Retina (tissue), 1 donor: ENCODE data around the gene CDK5.
"Not testable (repeated sequence)": the region's sequence is repeated elsewhere in the genome, so short reads cannot be mapped to it uniquely, and the experiment has no call there.

ENCODE experiments used
- DNase-seq: peaks from one replicate; pipeline ENCODE4 v3.0.0-alpha.2; 2016

CDK5 gene

DNA sequence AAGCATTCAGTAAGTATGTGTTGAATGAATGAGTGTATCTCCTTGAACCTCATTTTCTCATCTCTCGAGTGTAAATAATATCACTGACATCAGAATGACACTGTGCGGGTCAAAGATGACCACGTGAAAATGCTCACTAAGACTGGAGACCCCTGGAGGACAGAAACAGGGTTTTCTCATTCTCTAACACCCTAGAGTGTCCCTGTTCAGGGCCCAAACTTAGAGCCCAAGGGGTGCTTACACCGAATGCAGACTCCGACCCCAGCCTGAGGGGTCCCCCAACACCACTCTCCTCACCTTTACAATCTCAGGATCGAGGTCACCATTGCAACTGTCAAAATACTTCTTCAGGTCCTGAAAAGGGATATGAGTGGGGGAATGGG, 1.4 kb downstream of the CDK5 start:
- no peak for DNase-seq

DNA sequence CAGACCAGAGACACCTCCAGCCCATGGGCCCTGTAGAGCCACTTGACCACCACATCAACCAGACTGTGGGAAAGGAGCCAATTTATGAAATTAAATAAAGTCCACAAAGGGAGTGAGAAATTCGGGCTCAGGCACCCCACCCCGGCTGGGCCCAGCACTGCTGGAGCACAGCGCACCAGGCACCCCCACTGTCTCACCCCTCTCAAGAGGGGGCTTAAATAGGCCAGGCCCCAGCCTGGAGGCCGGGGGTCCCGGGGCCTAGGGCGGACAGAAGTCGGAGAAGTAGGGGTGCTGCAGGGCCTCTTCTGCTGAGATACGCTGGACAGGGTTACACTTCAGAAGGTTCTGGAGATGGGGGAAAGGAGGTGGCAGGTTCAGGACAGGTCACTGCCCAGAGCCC, 3.9 kb downstream of the CDK5 start:
- DNase-seq, result no peak

DNA sequence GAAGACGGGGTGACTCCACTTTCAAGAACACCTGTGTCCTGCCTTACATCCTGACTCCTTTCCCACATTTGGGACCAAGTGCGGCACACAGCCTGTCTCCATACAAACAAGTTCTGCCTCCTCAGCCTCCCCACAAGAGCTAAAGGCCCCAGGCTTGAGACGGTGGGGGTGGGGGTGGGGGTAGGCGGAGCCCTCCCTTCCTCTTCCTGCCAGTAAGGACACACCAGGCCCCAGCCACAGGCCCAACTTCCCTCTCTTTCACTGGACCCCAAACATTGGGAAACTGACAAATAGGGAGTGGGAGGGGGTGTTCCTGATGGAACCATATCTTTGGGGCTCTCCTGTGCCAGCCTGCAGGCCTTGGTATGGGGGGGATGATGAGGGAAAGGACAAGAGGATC, 4.6 kb downstream of the CDK5 start:
- DNase-seq, result no peak

DNA sequence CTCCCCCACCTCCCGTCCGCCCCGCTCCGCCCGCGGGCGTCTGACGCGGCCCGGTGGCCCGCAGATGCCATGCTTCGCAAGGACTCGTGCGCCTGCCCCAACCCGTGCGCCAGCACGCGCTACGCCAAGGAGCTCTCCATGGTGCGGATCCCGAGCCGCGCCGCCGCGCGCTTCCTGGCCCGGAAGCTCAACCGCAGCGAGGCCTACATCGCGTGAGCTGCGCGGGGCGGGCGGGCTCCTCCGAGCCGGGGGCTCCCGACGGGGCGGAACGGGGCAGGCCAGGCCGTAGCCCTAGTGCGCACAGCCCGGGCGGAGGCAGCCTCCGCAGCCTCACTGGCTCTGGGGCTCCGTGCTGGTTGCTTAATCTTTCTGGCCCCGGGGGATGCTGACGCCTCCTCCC, 6.6 kb downstream of the CDK5 start:
- DNase-seq, result peak; percentile 72

DNA sequence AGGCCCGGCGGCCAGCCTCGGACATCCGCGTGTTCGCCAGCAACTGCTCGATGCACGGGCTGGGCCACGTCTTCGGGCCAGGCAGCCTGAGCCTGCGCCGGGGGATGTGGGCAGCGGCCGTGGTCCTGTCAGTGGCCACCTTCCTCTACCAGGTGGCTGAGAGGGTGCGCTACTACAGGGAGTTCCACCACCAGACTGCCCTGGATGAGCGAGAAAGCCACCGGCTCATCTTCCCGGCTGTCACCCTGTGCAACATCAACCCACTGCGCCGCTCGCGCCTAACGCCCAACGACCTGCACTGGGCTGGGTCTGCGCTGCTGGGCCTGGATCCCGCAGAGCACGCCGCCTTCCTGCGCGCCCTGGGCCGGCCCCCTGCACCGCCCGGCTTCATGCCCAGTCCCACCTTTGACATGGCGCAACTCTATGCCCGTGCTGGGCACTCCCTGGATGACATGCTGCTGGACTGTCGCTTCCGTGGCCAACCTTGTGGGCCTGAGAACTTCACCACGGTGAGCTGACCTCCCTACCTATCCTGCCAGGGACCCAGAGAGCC, 8.7 kb downstream of the CDK5 start:
- no peak for DNase-seq

DNA sequence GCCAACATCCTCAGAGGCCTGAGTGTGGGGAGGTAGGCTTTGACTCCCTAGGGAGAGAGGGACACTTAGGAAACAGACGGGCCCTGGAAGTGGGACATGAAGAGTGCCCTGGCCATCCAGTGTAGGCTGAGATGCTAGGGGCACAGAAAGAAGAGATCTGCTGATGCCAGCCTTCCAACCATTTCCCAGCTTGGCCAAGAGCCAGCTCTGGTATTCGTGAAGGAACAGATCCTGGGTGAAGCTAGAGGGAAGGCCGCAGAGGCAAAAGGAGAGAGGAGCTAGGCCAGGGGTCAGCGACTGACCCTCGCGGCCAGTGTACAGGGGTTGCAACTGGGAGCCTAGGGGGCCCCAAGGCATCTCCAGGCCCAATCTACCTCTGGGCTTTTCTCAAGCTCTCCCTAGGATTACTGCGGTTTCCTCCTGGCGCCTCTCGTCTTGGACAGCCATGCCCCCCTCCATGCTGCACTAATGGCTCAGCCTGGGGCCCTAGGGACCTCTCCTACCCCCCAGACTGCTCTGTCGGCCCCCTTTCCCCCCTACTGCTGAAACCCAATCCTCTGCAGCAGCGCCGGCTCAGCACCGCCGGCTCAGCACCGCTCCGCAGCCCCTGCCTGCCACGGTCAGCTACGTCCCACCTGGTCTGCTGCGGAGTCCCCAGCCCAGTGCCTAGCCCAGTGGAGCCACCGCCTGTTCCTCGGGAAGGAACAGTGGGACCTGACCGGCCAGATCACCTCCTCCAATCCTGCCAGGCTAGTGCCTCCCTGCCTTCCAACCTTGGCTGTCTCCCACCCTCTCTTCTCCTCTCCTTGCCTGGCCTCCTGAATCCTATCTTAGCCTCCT, 9.5 kb downstream of the CDK5 start, which contains the start of gene ASIC3:
Gene ASIC3 (plus strand): TSS at position 556 of the 840 bp plus-strand sequence. CDS start 355 bp downstream, outside the sequence.
- no peak for DNase-seq

DNA sequence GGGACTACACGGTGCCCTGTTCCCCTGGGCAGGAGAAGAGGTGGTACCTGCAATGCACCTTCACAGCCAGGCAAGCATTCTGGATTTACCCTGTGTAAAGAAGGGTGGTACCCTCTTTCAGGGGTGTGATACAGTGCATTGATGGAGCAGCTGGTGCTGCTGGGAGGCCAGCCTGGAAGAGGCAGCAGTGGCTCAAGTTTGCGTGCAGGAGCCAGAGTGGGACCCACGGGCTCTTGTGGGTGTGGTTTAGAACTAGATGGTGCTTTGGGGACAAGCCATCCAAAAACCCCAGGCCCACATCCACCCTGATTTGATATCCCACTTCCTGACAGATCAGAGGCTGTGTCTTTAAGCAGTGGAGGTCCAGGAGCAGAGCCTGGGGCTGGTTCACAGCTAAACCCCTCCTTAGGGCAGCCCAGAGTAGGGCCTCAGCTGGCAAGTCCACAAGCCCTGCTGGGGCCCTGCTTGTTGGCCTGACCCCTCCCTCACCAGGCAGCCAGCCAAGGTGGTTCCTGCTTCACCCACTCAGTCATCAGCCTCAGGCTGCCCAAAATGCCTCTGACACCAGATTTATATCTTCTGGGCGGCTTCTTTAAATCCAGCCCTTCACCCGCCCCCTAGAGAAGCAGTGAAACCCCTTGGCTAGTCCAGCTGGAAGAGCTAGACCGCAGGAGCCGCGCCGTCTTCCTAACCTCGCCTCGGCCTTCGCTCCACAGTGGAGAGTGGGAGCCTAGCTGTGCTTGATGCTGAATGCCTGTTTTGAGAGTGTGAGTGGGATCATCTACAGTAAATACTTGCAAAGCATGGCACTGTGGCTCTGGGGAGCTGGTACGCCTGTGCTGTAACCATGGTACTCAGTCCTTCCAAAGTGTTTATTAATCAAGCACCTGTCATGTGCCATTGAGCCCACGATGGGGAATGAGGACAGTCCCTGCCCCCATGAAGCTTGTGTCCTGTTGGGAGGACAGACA, 10.8 kb downstream of the CDK5 start:
- no peak for DNase-seq

DNA sequence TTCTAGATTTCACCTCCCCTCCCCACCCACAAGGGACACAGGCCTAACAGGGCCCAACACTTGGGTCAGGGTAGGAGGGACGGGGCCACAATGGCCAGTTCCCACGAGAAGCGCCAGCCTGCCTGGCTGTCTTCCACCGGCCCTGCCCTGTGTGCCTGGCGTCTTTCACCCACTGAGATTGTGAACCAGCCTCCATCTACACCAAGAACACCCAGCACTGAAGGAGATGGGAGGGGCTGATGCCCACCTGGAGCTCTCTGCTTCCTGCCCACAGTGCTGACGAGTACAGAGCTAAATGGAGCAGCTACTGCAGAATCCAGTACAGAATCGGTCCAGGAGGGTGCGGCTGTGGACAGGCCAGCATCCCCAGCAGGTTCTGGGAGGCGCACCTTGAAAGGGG, 11.7 kb downstream of the CDK5 start:
- DNase-seq, result no peak

DNA sequence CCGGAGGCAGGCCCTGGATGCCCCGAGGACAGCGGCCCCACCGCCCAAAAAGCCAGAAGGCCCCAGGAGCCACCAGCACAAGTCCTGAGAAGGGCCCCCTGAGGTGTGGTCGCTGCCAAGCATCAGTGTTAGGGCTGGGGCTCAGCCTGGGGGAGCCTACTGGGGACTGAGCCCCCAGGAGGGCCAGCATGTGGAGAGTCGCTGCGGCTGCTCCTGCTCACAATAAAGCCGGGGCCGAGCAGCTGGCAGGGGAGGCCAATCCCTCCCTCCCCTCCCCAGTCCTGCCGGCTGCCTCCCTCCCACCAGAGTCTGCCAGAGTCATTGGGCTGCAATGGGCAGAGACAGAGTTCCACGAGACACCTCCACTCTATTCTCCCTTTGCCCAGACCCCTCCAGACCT, 12.4 kb downstream of the CDK5 start:
- DNase-seq, result no peak

DNA sequence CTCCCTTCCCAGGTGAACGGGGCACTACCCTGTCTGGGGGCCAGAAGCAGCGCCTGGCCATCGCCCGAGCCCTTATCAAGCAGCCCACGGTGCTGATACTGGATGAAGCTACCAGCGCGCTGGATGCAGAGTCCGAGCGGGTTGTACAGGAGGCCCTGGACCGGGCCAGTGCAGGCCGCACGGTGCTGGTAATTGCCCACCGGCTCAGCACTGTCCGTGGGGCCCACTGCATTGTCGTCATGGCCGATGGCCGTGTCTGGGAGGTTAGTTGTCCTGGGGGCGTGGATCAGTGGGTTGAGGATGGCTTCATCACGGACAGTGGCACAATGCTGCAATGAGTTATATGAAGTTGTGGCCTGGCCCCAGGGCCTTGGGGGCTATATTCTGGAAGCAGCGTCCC, 13.7 kb downstream of the CDK5 start:
- no peak for DNase-seq

DNA sequence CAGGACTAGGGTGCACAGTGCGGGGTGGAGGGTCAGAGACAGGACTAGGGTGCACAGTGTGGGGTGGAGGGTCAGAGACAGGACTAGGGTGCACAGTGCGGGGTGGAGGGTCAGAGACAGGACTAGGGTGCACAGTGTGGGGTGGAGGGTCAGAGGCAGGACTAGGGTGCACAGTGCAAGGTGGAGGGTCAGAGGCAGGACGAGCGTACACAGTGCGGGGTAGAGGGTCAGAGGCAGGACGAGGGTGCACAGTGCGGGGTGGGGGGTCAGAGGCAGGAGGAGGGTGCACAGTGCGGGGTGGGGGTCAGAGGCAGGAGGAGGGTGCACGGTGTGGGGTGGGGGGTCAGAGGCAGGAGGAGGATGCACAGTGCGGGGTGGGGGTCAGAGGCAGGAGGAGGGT, 14.2 kb downstream of the CDK5 start:
- not testable (repeated sequence) for DNase-seq

DNA sequence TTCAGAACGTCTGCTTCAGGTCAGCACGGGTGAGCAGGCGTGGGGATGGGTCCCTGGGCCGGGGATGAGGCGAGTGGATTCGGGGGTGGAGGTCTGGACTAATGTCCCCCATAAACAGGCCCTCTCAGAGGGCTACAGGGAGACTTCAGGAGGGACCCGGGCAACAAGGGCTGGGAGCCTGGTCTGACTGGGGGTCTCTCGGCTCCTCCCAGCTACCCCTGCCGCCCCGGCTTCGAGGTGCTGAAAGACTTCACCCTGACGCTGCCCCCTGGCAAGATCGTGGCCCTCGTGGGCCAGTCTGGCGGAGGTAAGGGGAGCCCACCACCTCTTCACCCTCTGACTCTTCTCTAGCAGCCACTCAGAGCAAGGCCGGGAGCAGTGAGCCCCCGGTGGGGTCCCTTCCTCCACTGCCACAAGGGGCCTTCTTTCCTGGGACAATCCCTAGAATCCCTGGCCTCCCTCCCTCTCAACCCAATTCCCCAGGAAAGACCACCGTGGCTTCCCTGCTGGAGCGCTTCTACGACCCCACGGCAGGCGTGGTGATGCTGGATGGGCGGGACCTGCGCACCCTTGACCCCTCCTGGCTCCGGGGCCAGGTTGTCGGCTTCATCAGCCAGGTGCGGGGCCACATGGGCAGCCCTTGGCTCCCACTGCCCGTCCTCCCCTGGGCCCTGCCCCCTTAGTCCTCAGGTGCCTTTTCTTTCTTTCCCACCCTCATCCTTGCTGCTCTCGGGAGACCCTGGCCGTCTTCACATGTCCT, 16.9 kb downstream of the CDK5 start:
- DNase-seq, result no peak

DNA sequence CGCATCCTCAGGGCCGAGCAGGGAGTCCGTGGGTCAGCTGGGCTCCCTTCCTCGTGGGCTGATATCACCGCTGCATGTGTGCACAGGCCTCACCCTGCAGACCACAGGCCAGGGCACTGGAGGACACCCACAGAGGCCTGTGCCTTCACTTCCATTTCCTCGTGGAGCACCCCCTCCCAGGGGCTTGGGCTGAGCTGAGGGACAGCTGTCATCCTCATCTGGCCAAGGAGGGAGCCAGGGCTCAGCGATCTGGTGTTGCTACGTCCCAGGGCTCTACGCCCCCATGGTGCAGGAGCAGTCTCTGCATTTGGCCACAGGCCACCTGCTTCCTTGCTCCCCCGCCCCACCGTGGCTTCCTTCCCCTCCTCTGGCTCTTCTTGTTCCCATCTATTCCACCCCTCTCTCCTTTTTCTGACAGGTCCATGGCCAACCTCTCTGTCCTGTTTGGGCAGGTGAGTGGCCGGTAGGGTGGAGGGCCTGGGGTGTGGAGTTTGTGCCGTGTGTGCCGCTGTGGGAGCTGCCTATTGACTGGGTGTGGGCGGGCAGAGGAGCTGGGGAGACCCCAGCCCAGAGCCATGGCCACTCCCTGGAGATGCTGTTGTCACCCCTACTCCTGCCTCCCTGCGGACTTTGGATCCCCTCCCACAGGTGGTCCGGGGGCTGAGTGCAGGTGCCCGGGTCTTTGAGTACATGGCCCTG, 17.7 kb downstream of the CDK5 start:
- DNase-seq, result no peak

DNA sequence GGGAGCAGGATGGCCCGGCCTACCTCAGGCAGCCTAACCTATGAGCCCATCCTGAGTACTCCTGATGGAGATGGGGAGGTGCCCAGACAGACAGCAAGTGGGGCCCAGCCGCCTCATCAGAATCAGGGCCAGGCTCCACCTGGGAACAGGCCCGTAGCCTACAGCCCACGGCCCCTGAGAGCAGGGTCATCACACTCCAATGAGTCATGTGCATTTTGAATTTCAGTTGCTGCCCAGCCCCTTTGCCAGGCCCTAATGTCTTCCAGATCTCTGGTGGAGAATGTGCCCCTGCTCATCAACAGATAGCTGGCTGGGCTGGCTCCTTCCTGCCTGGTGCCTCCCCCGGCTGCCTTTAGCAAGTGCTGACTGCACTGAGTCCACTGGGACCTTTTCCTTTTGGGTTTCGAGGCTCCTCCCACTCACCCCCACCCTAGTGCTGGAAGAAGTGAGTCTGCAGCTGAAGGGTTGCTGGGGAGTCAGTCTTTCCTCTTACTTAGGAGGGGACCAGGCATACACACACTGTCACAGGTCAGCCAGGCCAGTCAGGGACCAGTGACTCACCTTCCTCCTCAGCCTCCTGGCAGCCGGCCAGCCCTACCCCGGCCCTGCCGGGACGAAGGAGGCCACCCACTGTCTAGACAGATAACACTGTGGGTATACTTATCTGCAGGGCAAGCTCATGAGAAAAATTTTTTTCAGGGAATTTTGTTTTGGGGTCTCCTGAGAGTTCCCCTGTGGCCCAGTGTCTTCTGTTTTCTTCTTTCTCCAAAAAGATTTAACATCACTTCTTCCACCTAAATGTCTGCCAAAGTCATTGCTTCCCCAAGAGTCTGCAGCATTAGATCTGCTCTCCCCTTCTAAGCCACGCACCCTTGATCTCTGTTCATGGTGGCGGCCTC, 18.5 kb downstream of the CDK5 start:
- DNase-seq, result no peak

DNA sequence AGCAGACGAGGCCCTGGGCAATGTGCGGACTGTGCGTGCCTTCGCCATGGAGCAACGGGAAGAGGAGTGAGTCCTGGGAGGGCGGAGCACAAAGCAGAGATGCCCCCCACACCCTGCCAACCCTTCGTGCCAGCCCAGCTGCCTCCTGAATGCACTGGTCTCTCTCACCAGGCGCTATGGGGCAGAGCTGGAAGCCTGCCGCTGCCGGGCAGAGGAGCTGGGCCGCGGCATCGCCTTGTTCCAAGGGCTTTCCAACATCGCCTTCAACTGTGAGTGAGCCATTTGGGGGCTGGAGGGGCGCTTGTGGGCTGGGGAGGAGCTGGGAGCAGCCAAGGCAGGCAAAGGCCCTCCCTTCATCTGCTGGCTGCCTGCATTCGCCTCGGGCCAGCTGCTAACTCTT, 21.8 kb downstream of the CDK5 start:
- DNase-seq, result no peak

DNA sequence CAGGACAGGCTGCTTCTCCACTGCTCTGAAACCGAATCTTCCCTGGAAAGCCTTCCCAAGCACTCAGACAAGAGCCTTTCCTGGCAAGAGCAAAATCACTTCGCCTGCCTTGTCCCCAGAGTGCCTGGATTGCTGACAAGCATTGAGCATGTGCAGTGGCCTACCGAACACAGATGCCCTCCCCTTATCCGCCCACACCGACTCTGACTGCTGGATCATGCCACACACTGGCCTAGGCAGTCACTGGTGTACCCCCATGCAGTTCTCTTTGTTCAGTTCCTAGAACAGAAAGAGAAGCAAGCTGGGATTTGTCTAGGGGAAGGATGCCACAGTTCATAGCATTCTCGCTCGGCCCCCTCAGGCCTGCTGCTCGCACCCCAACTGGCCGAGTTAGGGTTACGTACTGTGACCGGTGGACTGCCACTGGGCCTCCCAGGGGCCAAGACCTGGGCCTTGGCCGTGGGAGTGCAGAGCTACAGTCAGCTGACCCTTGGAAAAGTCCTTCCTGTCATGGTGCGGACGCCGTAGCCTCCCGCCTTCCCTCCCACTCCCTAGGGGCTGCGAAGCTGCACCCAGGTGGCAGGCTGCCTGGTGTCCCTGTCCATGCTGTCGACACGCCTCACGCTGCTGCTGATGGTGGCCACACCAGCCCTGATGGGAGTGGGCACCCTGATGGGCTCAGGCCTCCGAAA, 22.5 kb downstream of the CDK5 start:
- no peak for DNase-seq

DNA sequence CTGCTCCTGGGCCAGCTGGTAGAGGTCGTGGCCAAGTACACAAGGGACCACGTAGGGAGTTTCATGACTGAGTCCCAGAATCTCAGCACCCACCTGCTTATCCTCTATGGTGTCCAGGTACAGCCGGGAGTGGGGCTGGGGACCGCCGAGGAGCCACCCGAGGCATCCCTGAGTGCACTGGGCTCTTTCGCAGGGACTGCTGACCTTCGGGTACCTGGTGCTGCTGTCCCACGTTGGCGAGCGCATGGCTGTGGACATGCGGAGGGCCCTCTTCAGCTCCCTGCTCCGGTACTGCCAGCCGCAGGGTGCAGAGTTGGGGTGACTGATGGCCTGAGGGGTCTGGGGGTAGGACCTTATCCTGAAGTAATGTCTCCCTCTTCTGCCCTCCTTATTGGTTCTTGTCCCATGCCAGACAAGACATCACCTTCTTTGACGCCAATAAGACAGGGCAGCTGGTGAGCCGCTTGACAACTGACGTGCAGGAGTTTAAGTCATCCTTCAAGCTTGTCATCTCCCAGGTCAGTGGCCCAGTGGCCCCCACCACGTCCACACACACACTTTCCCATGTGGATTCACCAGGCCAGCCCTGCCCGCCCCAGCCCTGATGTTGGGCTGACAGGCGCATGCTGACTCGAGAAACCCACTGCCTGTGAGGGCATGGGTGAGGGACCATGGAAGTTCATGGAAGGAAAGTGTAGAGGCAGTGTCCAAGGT, 23.2 kb downstream of the CDK5 start:
- no peak for DNase-seq

DNA sequence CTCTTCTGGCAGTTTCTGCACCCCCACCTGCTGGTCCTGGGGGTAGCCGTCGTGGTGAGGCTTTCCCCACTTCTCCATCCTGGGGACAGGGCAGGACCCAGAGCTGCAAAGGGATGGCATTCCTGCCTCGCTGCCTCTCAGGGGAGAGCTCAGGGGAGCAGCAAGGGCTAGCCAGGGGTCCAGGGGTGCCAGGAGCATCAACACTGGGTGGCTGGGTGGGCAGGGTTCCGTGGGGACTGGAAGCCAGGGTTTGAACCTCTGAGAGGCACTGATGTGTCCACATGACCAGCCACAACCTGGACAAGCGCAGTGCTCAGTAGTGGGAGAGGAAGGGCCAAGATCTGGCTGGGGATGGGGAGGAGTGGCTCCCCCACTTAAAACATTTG, 23.8 kb downstream of the CDK5 start:
- DNase-seq, result no peak

DNA sequence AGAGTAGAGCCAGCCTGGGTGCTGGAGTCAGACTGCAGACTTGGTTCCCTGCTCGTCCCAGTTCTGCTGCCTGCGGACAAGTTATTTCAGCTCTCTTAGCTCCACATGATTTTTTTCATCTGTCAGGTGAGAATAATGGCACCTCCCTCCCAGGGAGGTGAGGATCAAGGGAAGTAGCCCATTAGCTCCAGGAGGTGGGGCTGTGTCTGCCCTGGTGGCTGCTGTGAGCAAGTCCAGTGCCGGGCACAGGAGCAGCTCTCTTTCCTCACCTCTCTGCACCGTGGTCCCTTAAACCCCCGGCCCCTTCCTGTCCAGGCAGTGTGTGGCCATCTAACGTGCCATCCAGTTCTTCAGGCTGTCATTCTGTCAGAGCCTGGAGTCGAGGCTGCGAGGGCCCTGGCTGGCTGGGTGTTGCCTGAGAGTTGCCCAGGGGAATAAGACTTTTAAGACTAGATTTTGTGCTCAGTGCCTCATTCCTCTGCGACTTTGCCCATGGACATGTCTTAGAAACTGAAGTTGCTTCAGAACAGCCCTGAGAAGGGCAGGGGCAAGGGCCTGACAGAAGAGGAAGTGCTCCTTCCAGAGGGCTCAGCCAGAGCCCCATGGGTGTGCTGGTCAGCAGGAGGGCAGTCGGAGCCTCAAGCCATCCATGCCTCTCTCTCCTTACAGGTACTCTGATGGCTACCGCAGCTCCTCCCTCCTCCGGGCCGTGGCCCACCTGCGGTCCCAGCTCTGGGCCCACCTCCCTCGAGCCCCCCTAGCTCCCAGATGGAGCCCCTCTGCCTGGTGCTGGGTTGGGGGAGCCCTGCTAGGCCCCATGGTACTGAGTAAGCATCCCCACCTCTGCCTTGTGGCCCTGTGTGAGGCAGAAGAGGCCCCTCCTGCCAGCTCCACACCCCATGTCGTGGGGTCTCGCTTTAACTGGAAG, 24.5 kb downstream of the CDK5 start:
- DNase-seq, result no peak
